ENCODE results near the gene PCDH18. TPM values are rescaled to one million over a fixed set of nuclear protein-coding genes. Genes with fewer than 3 reads are reported as not detected.
"Not testable (repeated sequence)": the region's sequence is repeated elsewhere in the genome, so short reads cannot be mapped to it uniquely, and the experiment has no call there.

PCDH18 gene
- total RNA-seq, 1 experiment from 2014 or later: 19.0 TPM

GRCh38 chr4:137538526-137538925, 6.2 kb upstream of the PCDH18 start:
- Histone ChIP-seq H3K9me3 (replicated peaks) (no peaks in the 10 kb centered on the region), H3K27me3 (replicated peaks) (no peaks in the 10 kb centered on the region), H3K27ac (no peak overlapping the region), H3K4me1 (replicated peaks) (peaks cover 9% of the 10 kb centered on the region), H3K4me3 (no peak overlapping the region), H3K36me3 (no peaks in the 10 kb centered on the region)
- no peak for DNase-seq (ENCODE audit: low read depth in 1 of 2, low spot score in 2 of 2)

GRCh38 chr4:137537807-137538206, 5.5 kb upstream of the PCDH18 start:
- not testable (repeated sequence) for H3K36me3 ChIP-seq; H3K27ac ChIP-seq; H3K4me3 ChIP-seq; DNase-seq (ENCODE audit: low read depth in 1 of 2, low spot score in 2 of 2); H3K9me3 ChIP-seq (replicated peaks); H3K27me3 ChIP-seq (replicated peaks)
- H3K4me1 ChIP-seq (replicated peaks): peaks cover 12% of the 10 kb centered on the region

DNA sequence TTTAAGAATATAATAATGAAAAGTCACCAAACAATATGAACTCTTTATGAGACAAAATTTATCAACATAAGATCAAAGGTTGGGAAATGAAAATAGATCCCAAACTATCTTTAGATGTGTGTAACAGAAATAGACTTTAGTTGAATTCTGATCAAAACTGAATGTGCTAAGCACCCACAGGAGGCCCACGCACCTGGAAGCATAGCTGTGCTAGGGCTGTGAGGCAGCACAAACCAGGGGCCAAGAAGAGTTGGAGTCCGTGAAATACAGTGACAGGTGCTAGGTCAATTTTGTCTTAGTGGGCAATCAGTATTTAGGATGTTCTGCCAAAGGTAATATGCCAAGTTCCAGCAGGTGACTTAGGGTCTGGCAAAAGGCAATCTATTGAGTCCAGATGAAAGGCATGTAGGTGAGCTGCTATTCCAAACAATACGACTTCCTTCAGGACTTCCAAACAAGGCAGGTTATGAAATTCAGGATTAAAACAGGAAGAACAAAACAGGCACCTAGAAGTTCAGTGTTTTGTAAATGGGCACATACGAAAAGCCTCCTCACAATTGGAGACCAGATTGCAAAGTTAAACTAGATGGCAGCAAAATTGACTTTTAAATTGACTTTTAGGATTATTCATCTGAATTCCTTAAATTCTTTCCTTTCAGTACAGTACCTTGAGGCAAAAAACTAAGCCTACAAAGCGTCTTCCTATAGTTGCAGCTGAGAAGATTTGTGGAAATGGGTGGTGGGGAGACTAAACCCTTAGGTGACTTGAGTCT, 4.7 kb upstream of the PCDH18 start:
- H3K4me1 ChIP-seq (replicated peaks): peaks cover 12% of the 10 kb centered on the region
- H3K4me3 ChIP-seq: no peak overlapping the region
- no peaks in the 10 kb centered on the region for H3K9me3 ChIP-seq (replicated peaks)
- no peak overlapping the region for H3K27ac ChIP-seq
- H3K36me3 ChIP-seq: no peaks in the 10 kb centered on the region
- no peak for DNase-seq (ENCODE audit: low read depth in 1 of 2, low spot score in 2 of 2)
- H3K27me3 ChIP-seq (replicated peaks): no peaks in the 10 kb centered on the region

GRCh38 chr4:137535718-137536117, 3.4 kb upstream of the PCDH18 start:
- Histone ChIP-seq H3K27ac (no peak overlapping the region), H3K27me3 (replicated peaks) (no peaks in the 10 kb centered on the region), H3K4me1 (replicated peaks) (peaks cover 15% of the 10 kb centered on the region), H3K36me3 (no peaks in the 10 kb centered on the region; the same call in 1 of the 2 replicates), H3K9me3 (replicated peaks) (no peaks in the 10 kb centered on the region), H3K4me3 (no peak overlapping the region)
- no peak for DNase-seq (ENCODE audit: low read depth in 1 of 2, low spot score in 2 of 2)

- Histone ChIP-seq H3K4me3 (no peak overlapping the region), H3K36me3 (peaks cover 10% of the 10 kb centered on the region), H3K27ac (no peak overlapping the region), H3K4me1 (replicated peaks) (peaks cover 27% of the 10 kb centered on the region), H3K9me3 (replicated peaks) (no peaks in the 10 kb centered on the region), H3K27me3 (replicated peaks) (no peaks in the 10 kb centered on the region)
- DNase-seq (ENCODE audit: low read depth in 1 of 2, low spot score in 2 of 2): no peak
Observed at GRCh38 chr4:137534516-137534915, 2.2 kb upstream of the PCDH18 start.

- Histone ChIP-seq H3K36me3 (peaks cover 17% of the 10 kb centered on the region), H3K27ac (no peak overlapping the region), H3K4me3 (no peak overlapping the region), H3K27me3 (replicated peaks) (no peaks in the 10 kb centered on the region), H3K4me1 (replicated peaks) (peaks cover 30% of the 10 kb centered on the region), H3K9me3 (replicated peaks) (no peaks in the 10 kb centered on the region)
- DNase-seq (ENCODE audit: low read depth in 1 of 2, low spot score in 2 of 2): no peak
Observed at GRCh38 chr4:137533855-137534254, 1.6 kb upstream of the PCDH18 start.

DNA sequence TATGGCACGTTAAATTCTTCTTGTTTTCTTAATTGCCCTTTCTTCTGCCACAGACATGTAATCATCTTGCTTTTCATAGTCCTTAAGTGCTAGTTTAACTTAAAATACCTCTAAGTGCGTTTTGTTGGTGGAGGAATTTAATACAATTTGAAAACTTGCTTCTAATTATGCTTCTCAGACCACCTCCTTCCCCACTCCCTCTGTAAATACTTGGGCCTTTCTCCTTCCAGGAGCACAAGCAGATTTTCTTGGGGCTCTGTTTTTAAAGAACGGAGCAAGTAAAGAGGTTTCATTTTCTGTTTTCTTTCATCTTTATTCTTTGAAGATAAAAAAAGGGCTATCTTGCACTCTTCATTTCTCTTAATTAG, 559 bp upstream of the PCDH18 start:
- Histone ChIP-seq H3K27me3 (replicated peaks) (no peaks in the 10 kb centered on the region), H3K9me3 (replicated peaks) (no peaks in the 10 kb centered on the region), H3K4me1 (replicated peaks) (peaks cover 30% of the 10 kb centered on the region), H3K4me3 (peak overlapping the region; percentile 50), H3K27ac (peak overlapping the region; percentile 44), H3K36me3 (peaks cover 21% of the 10 kb centered on the region)
- peak in 1 of 2 experiments; percentile 50 for DNase-seq (ENCODE audit: low read depth in 1 of 2, low spot score in 2 of 2)

DNA sequence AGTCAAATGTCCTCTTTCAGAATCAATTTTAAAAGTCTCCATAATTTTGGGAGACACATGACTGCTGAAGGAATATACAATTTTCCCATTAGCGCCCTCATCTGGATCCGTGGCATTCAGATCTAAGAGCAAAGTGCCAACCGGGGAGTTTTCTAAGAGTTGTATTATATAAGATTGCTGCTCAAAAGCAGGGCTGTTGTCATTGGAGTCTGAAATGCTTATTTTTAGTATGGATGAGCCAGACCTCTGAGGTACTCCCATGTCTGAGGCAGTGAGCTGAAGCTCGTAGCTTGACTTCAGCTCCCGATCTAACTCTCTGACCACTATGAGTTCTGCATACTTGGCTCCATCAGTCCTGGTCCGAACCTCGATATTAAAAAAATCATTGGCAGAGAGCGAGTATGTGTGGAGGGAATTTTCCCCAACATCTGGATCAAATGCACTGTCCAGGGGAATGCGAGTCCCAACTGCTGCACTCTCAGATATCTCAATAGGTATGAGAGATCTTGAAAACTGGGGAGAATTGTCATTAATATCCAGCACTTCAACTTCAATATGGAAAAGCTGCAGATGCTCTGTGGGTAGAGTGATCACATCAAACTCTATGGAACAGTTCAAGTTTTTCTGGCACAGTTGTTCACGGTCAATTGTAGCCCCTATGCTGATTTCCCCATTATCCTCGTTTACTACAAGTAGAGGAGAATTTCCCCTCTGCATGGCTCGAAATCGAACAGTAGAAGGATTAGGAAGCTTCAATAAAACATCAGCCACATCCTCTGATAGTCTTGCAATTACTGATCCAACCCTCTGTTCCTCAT, 917 bp downstream of the PCDH18 start:
- H3K36me3 ChIP-seq: peaks cover 30% of the 10 kb centered on the region
- DNase-seq (ENCODE audit: low read depth in 1 of 2, low spot score in 2 of 2): peak in 1 of 2 experiments; percentile 33
- H3K27ac ChIP-seq: peak overlapping the region; percentile 19
- H3K27me3 ChIP-seq (replicated peaks): no peaks in the 10 kb centered on the region
- no peaks in the 10 kb centered on the region for H3K9me3 ChIP-seq (replicated peaks)
- H3K4me1 ChIP-seq (replicated peaks): peaks cover 27% of the 10 kb centered on the region
- H3K4me3 ChIP-seq: peak overlapping the region; percentile 50

GRCh38 chr4:137530176-137530575, 2.1 kb downstream of the PCDH18 start:
- no peak for DNase-seq (ENCODE audit: low read depth in 1 of 2, low spot score in 2 of 2)

GRCh38 chr4:137529432-137529831, 2.9 kb downstream of the PCDH18 start:
- Histone ChIP-seq H3K9me3 (replicated peaks) (no peaks in the 10 kb centered on the region), H3K27ac (no peak overlapping the region), H3K4me1 (replicated peaks) (peaks cover 27% of the 10 kb centered on the region), H3K36me3 (peaks cover 40% of the 10 kb centered on the region), H3K4me3 (no peak overlapping the region), H3K27me3 (replicated peaks) (no peaks in the 10 kb centered on the region)
- no peak for DNase-seq (ENCODE audit: low read depth in 1 of 2, low spot score in 2 of 2)

More at GRCh38 chr4:137530176-137530575, 2.1 kb downstream of the PCDH18 start:
- peaks cover 27% of the 10 kb centered on the region for H3K4me1 ChIP-seq (replicated peaks)
- no peaks in the 10 kb centered on the region for H3K27me3 ChIP-seq (replicated peaks)
- no peak overlapping the region for H3K27ac ChIP-seq
- no peak overlapping the region for H3K4me3 ChIP-seq
- no peaks in the 10 kb centered on the region for H3K9me3 ChIP-seq (replicated peaks)
- peaks cover 34% of the 10 kb centered on the region for H3K36me3 ChIP-seq

GRCh38 chr4:137528673-137529072, 3.6 kb downstream of the PCDH18 start:
- no peaks in the 10 kb centered on the region for H3K9me3 ChIP-seq (replicated peaks)
- peaks cover 46% of the 10 kb centered on the region for H3K36me3 ChIP-seq
- H3K4me3 ChIP-seq: no peak overlapping the region
- H3K27ac ChIP-seq: no peak overlapping the region
- peaks cover 22% of the 10 kb centered on the region for H3K4me1 ChIP-seq (replicated peaks)
- no peaks in the 10 kb centered on the region for H3K27me3 ChIP-seq (replicated peaks)
- DNase-seq (ENCODE audit: low read depth in 1 of 2, low spot score in 2 of 2): no peak

- Histone ChIP-seq H3K4me1 (replicated peaks) (peaks cover 17% of the 10 kb centered on the region), H3K27ac (no peak overlapping the region), H3K27me3 (replicated peaks) (no peaks in the 10 kb centered on the region), H3K9me3 (replicated peaks) (no peaks in the 10 kb centered on the region), H3K36me3 (peaks cover 55% of the 10 kb centered on the region), H3K4me3 (no peak overlapping the region)
- DNase-seq (ENCODE audit: low read depth in 1 of 2, low spot score in 2 of 2): no peak
Observed at GRCh38 chr4:137526681-137527080, 5.6 kb downstream of the PCDH18 start.

GRCh38 chr4:137524725-137525369, 7.4 kb downstream of the PCDH18 start:
- DNase-seq (ENCODE audit: low read depth in 1 of 2, low spot score in 2 of 2): no peak
- H3K4me3 ChIP-seq: no peak overlapping the region

DNA sequence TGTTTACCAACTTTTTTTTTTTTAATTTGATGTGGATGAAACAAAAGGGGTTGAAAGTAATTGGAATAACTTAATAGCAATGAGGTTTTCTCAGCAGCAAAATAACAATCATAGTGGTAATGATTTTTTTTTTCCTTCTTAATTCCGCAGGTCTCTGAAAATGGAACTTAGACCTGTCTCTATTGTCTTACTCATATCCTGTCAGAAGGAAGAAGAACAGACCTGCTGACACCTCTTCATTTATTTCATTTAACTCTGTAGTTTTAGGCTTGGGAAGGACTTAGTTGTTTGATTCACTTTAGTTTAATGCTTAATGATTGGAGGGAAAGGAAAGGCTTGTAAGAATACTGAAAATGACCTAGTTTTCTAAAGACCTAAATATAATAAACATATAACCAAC, 9.0 kb downstream of the PCDH18 start:
- Histone ChIP-seq H3K4me3 (no peak overlapping the region), H3K4me1 (replicated peaks) (peaks cover 13% of the 10 kb centered on the region), H3K36me3 (peaks cover 47% of the 10 kb centered on the region), H3K27me3 (replicated peaks) (no peaks in the 10 kb centered on the region), H3K27ac (no peak overlapping the region), H3K9me3 (replicated peaks) (no peaks in the 10 kb centered on the region)
- no peak for DNase-seq (ENCODE audit: low read depth in 1 of 2, low spot score in 2 of 2)

More at GRCh38 chr4:137524725-137525369, 7.4 kb downstream of the PCDH18 start:
- peaks cover 6% of the 10 kb centered on the region for H3K4me1 ChIP-seq (replicated peaks)
- H3K27me3 ChIP-seq (replicated peaks): no peaks in the 10 kb centered on the region
- no peaks in the 10 kb centered on the region for H3K9me3 ChIP-seq (replicated peaks)
- H3K27ac ChIP-seq: no peak overlapping the region
- H3K36me3 ChIP-seq: peaks cover 58% of the 10 kb centered on the region
